Measurements from ENCODE around the gene VAMP5. TPM values are rescaled to one million over a fixed set of nuclear protein-coding genes. Genes with fewer than 3 reads are reported as not detected.

VAMP5 gene
- total RNA-seq, 1 experiment from 2014 or later: 15.1 TPM

DNA sequence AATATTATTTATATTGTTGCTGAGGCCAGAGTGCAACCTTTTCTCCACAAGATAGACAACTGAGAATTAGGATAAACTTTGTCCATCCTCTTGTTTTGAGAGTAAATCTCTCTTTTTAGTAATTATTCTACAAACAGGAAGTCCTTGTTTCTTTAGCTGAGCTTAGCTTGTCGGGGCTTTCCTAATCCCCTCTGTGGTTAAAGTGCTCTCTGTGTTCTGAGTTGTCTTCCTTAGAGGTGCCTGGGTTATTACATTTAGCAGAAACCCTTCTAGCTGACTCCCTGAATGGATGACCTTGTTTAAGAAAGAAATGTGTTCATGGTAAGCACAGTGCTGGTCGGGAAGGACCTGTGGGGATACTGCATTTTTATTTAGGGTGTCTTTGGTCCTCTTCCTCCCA lies 44.4 kb downstream of the VAMP5 start:
- no peak overlapping the region for H3K4me3 ChIP-seq (ENCODE audit: low read depth, low read length)
- no peaks in the 10 kb centered on the region for H3K9me3 ChIP-seq
- Mint-ChIP-seq H3K4me1 (ENCODE audit: low read depth, unreplicated experiment) (no peaks in the 10 kb centered on the region), H3K36me3 (ENCODE audit: insufficient read depth, unreplicated experiment) (peaks cover 98% of the 10 kb centered on the region), H3K27me3 (ENCODE audit: insufficient read depth, unreplicated experiment) (no peaks in the 10 kb centered on the region), H3K27ac (ENCODE audit: unreplicated experiment) (no peak overlapping the region), H3K9me3 (ENCODE audit: unreplicated experiment) (no peaks in the 10 kb centered on the region), H3K4me3 (ENCODE audit: unreplicated experiment) (no peak overlapping the region)
- no peak for DNase-seq
- peaks cover 5% of the 10 kb centered on the region for H3K36me3 ChIP-seq (ENCODE audit: control insufficient read depth, insufficient read depth, low read length)
- POLR2A ChIA-PET: interaction anchor here (0.7 kb wide), 1 partner anchor 77 kb away, joined by 5 read pairs; no protein-coding TSS in a partner anchor
- CTCF ChIA-PET: interaction anchor here (0.7 to 2.5 kb wide), 4 partner anchors 9 to 435 kb away, joined by 4 to 13 read pairs (median 6); no protein-coding TSS in a partner anchor
- no peaks in the 10 kb centered on the region for H3K27me3 ChIP-seq (replicated peaks; ENCODE audit: control insufficient read depth, insufficient read depth, low read length)
- TF ChIP-seq, protein P1, sequence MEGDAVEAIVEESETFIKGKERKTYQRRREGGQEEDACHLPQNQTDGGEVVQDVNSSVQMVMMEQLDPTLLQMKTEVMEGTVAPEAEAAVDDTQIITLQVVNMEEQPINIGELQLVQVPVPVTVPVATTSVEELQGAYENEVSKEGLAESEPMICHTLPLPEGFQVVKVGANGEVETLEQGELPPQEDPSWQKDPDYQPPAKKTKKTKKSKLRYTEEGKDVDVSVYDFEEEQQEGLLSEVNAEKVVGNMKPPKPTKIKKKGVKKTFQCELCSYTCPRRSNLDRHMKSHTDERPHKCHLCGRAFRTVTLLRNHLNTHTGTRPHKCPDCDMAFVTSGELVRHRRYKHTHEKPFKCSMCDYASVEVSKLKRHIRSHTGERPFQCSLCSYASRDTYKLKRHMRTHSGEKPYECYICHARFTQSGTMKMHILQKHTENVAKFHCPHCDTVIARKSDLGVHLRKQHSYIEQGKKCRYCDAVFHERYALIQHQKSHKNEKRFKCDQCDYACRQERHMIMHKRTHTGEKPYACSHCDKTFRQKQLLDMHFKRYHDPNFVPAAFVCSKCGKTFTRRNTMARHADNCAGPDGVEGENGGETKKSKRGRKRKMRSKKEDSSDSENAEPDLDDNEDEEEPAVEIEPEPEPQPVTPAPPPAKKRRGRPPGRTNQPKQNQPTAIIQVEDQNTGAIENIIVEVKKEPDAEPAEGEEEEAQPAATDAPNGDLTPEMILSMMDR (IDR thresholded peaks at IDR 0.05; ENCODE audit: insufficient read depth in 1 of 2, low read depth in 1 of 2, low read length in 1 of 2, severe bottlenecking in 1 of 2, unreplicated experiment in 1 of 2): no peak
- BruUV-seq (replicated peaks): no TSS peak
- no peaks in the 10 kb centered on the region for H3K4me1 ChIP-seq
- intact Hi-C loops (cut with micrococcal nuclease; ENCODE audit: unreplicated experiment): no loop called here

DNA sequence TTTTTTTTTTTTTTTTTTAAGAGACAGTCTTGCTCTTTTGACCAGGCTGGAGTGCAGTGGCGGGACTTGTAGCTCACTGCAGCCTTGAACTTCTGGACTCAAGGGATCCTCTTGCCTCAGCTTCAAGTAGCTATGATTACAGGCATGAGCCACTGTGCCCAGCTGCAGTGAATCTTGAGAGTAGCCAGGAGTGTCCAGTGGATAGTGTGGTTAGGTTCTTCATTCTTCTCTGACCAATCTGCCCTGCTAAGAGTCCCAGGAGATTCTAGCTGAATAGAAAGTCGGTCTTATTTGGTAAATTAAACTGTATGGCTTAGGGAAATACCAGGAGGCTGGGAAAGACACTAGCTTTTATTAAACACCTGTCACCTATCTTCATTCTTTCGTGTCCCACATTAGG lies 47.1 kb downstream of the VAMP5 start:
- H3K4me1 ChIP-seq: no peaks in the 10 kb centered on the region

GRCh38 chr2:85635011-85635410 lies 50.8 kb downstream of the VAMP5 start:
- no peak overlapping the region for H3K27ac Mint-ChIP-seq (ENCODE audit: unreplicated experiment)
- Histone ChIP-seq H3K4me1 (no peaks in the 10 kb centered on the region), H3K36me3 (ENCODE audit: control insufficient read depth, insufficient read depth, low read length) (peaks cover 7% of the 10 kb centered on the region), H3K27me3 (replicated peaks; ENCODE audit: control insufficient read depth, insufficient read depth, low read length) (no peaks in the 10 kb centered on the region), H3K4me3 (ENCODE audit: low read depth, low read length) (no peak overlapping the region), H3K9me3 (no peaks in the 10 kb centered on the region)
- intact Hi-C loops (cut with micrococcal nuclease; ENCODE audit: unreplicated experiment): no loop called here
- TF ChIP-seq, protein P1 (IDR thresholded peaks at IDR 0.05; ENCODE audit: insufficient read depth in 1 of 2, low read depth in 1 of 2, low read length in 1 of 2, severe bottlenecking in 1 of 2, unreplicated experiment in 1 of 2): no peak
- H3K9me3 Mint-ChIP-seq (ENCODE audit: unreplicated experiment): no peaks in the 10 kb centered on the region
- ChIA-PET CTCF (no interaction called here), POLR2A (no interaction called here)
- H3K36me3 Mint-ChIP-seq (ENCODE audit: insufficient read depth, unreplicated experiment): peaks cover 96% of the 10 kb centered on the region
- H3K27me3 Mint-ChIP-seq (ENCODE audit: insufficient read depth, unreplicated experiment): no peaks in the 10 kb centered on the region
- no TSS peak for BruUV-seq (replicated peaks)
- no peak overlapping the region for H3K4me3 Mint-ChIP-seq (ENCODE audit: unreplicated experiment)
- H3K4me1 Mint-ChIP-seq (ENCODE audit: low read depth, unreplicated experiment): no peaks in the 10 kb centered on the region
- no peak for DNase-seq

More for the DNA sequence above, 47.1 kb downstream of the VAMP5 start:
- Histone ChIP-seq H3K27me3 (replicated peaks; ENCODE audit: control insufficient read depth, insufficient read depth, low read length) (no peaks in the 10 kb centered on the region), H3K9me3 (no peaks in the 10 kb centered on the region), H3K4me3 (ENCODE audit: low read depth, low read length) (no peak overlapping the region), H3K36me3 (ENCODE audit: control insufficient read depth, insufficient read depth, low read length) (peaks cover 2% of the 10 kb centered on the region; the same call in 1 of the 2 replicates)
- Mint-ChIP-seq H3K36me3 (ENCODE audit: insufficient read depth, unreplicated experiment) (peaks cover 95% of the 10 kb centered on the region), H3K9me3 (ENCODE audit: unreplicated experiment) (no peaks in the 10 kb centered on the region), H3K4me1 (ENCODE audit: low read depth, unreplicated experiment) (no peaks in the 10 kb centered on the region), H3K27ac (ENCODE audit: unreplicated experiment) (no peak overlapping the region), H3K27me3 (ENCODE audit: insufficient read depth, unreplicated experiment) (no peaks in the 10 kb centered on the region), H3K4me3 (ENCODE audit: unreplicated experiment) (no peak overlapping the region)
- CTCF ChIA-PET: no interaction called here
- BruUV-seq (replicated peaks): no TSS peak
- intact Hi-C loops (cut with micrococcal nuclease; ENCODE audit: unreplicated experiment): no loop called here
- TF ChIP-seq, protein P1 (IDR thresholded peaks at IDR 0.05; ENCODE audit: insufficient read depth in 1 of 2, low read depth in 1 of 2, low read length in 1 of 2, severe bottlenecking in 1 of 2, unreplicated experiment in 1 of 2): no peak
- POLR2A ChIA-PET: no interaction called here
- DNase-seq: no peak
